GM19468 (cell line): ENCODE measurements around the gene LAYN.

Experiments
- ATAC-seq: cut with Tn5 transposase; IDR thresholded peaks from one replicate; pipeline ENCODE4 v1.9.1; 2021; ENCODE audit warnings: mild to moderate bottlenecking, moderate library complexity, moderate number of reproducible peaks; ENCODE audit not compliant: unreplicated experiment; ENCODE audit errors: extremely low read depth

The LAYN gene, protein sequence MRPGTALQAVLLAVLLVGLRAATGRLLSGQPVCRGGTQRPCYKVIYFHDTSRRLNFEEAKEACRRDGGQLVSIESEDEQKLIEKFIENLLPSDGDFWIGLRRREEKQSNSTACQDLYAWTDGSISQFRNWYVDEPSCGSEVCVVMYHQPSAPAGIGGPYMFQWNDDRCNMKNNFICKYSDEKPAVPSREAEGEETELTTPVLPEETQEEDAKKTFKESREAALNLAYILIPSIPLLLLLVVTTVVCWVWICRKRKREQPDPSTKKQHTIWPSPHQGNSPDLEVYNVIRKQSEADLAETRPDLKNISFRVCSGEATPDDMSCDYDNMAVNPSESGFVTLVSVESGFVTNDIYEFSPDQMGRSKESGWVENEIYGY

GRCh38 chr11:111540114-111540936, at the start of gene LAYN:
LAYN (plus strand) TSS chr11:111540720; CDS start chr11:111540844, 124 bp downstream.
- no peak for ATAC-seq

DNA sequence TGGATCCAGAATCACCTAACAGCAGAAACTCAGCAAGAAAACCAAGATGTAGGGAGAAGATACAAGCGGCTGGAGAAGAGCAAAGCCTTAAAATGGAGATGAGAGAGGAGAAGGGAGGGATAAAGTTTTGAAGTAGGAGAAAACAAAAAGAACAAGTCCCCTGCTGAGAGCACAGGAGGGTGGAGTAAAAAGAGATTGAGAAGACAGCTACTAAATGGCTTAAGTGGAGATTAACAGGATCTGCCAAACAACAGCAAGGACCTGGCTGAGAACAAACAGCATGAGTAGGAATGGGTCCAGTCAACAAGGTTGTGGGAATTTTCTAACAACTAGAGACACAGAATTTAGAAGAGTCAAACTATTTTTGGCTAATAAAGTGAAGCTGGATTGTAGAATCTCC, 46.5 kb upstream of the LAYN start:
- ATAC-seq, result no peak

GRCh38 chr11:111499483-111499882, 41.0 kb upstream of the LAYN start:
- no peak for ATAC-seq

GRCh38 chr11:111500481-111500880, 40.0 kb upstream of the LAYN start:
- no peak for ATAC-seq

- ATAC-seq, result no peak
Measured at GRCh38 chr11:111502611-111503010, 37.9 kb upstream of the LAYN start.

DNA sequence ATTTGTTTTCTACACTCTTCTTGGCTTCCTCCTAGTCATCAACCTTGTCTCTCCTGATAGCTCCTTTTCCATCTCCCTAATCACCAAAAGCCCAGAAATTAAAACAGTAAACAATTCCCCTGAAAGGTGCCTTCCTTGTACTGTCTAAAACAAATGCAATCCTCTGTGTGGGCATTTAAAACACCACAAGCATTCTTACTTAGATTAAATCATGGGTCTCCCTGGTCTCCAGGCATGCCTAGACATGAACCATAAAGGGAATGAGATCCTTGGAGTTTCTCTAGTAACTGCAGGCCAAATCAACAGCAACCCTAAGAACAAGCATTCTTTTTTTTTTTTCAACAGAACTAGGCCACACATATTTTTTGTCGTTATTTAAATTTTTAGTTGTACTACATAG, 30.2 kb upstream of the LAYN start:
- ATAC-seq, result no peak

DNA sequence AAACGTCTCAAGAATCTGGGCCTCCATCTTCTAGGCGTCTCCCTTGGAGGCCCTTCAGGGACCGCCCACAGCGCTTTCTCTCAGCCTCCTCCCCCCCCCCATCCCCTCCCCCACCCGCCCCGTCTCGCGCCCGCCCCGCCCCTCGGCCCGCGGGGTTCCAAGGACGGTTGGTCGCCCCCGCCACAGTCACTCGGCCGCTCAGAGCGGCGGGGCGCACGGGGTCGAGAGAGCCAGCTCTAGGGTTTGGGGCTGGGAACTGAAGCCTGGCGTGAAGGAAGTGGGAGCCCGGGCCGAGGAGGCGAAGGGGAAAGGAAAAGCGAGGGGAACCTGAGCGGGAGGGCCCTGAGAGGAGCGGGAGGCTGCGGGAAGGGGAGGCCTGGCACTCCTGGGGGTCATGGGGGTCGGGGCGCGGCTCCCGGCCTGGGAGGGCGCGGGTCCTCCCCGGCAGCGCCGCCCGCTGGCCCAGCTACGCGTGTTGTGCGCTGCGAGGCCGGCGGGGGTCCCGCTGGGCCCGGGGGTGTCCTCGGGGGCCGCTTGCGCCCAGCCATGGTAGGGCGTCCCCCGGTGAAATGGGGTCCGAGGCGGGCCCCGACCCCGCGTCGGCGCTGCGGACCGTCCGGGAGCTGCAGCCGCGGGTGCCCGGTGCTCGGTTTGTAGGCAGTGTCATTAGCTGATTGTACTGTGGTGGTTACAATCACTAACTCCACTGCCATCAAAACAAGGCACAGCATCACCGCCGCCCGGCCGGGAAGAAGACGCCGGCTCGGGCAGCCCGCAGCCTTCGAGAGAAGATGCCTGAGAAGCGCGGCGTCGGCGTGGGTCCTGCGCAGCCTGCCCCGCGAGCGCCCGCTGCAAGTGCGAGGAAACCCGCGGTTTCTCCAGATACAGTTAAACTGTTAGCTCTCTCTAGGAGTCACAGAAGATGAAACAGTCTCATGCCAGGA, 28.0 kb upstream of the LAYN start, which contains the start of gene BTG4:
Gene BTG4 (minus strand): TSS at position 91 of the 944 bp plus-strand sequence. CDS start 13,610 bp downstream, outside the sequence.
- no peak for ATAC-seq

- no peak for ATAC-seq
Measured at GRCh38 chr11:111513240-111513605, 27.3 kb upstream of the LAYN start.

GRCh38 chr11:111514216-111515031, 26.1 kb upstream of the LAYN start, which contains the start of gene HOATZ:
HOATZ (plus strand) TSS chr11:111514778; CDS start chr11:111514785, 7 bp downstream.
- no peak for ATAC-seq

DNA sequence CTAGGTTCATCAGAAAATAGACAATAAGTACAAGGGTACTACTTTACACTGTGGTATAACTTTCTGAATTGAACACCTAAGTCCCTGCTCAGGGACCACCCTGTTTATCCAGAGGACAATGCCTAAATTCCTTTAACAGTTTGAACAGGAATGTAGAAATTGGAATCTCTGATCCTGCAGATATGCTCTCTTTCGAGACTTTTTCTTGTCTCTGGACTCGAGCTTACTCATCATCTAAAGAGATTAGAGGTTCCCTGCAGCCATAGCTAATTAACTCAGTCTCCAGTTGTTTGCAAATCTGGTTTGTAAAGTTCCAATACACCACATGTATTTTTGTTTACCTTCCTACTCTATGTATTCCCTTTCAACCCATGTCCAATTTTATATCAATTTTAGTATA, 24.9 kb upstream of the LAYN start:
- no peak for ATAC-seq

DNA sequence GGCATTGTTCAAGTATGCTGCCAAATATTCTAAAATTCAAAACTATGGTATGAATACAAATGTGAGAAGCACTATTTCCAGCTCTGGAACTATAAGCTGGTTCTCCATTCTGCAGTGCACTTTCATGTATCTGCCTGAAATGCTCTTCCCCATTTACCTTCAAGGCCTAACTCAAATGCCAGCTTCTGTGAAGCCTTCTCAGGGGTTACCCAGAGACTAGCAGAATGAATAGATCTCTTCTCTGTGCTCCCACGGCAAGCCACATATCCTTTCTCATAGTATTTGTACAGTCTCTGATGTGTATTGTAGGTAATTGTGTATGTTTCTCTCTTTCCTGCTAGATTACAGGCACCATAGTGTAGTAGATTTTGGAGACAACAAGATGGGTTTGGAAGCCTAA, 21.9 kb upstream of the LAYN start:
- ATAC-seq, result no peak

DNA sequence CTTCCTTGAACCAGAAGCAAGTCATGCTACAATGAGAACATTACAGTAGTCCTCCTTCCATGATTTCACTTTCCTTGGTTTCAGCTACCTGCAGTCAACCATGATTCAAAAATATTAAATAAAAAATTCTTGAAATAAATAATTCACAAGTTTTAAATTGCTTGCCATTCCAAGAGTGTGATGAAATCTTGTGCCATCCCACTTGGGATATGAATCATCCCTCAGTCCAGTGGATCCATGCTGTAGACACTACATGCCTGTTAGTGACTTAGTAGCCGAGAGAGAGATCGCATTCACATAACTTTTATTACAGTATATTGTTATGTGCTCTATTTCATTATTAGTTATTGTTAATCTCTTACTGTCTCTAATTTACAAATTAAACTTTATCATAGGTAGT, 20.0 kb upstream of the LAYN start:
- no peak for ATAC-seq

DNA sequence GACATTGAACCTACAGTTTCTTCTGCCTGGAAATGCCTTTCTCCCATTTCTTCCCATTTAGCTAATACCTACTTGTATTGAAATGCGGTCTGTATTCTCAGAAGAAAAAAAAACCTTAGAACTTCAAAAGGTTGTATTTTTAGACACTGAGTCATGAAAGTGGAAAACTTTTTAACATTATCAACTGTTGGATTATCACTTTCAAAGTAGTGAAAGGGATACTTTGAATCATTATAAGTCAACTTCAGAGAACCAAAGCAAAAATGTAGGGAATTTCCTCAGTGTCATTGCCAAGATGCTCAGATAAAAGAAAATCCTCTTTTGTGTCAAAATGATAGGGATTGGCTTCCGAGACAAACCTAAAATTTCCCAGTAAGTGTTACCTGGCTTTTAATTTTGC, 19.4 kb upstream of the LAYN start:
- no peak for ATAC-seq

- ATAC-seq, result no peak
Measured at GRCh38 chr11:111522426-111522825, 18.1 kb upstream of the LAYN start.

- no peak for ATAC-seq
Measured at GRCh38 chr11:111523343-111523742, 17.2 kb upstream of the LAYN start.

- no peak for ATAC-seq
Measured at GRCh38 chr11:111524056-111524455, 16.5 kb upstream of the LAYN start.

- no peak for ATAC-seq
Measured at GRCh38 chr11:111525456-111525855, 15.1 kb upstream of the LAYN start.

GRCh38 chr11:111526501-111526900, 14.0 kb upstream of the LAYN start:
- ATAC-seq, result no peak

GRCh38 chr11:111527279-111527678, 13.2 kb upstream of the LAYN start:
- no peak for ATAC-seq
